Occipital lobe (tissue), 2 donors: ENCODE data around the gene ZNHIT1. TPM values are rescaled to one million over a fixed set of nuclear protein-coding genes. Genes with fewer than 3 reads are reported as not detected.
"Not testable (repeated sequence)": the region's sequence is repeated elsewhere in the genome, so short reads cannot be mapped to it uniquely, and the experiment has no call there.

Experiments
- DNase-seq: peaks from one replicate; lab custom pipeline; 2025; lab: John Stamatoyannopoulos, UW
- total RNA-seq: library from RNA; depleted of rRNA; stranded (reverse); fragments of >200 nt; gene quantifications from one replicate; pipeline ENCODE4 v1.2.3, GENCODE V29; 2014

Gene ZNHIT1
- total RNA-seq, 1 donor from 2014 or later, result 35.7 TPM

- no peak for DNase-seq
These were observed 31.0 kb upstream of the ZNHIT1 start for GRCh38 chr7:101186844-101187428.

GRCh38 chr7:101189109-101189508, 28.9 kb upstream of the ZNHIT1 start:
- DNase-seq, result no peak

- no peak for DNase-seq
These were observed 22.1 kb upstream of the ZNHIT1 start for GRCh38 chr7:101195884-101196283.

- no peak for DNase-seq
These were observed 20.0 kb upstream of the ZNHIT1 start for GRCh38 chr7:101197991-101198390.

- no peak for DNase-seq
These were observed 19.5 kb upstream of the ZNHIT1 start for GRCh38 chr7:101198476-101198875.

GRCh38 chr7:101199522-101199921, 18.4 kb upstream of the ZNHIT1 start:
- not testable (repeated sequence) for DNase-seq

GRCh38 chr7:101200504-101200861, 17.5 kb upstream of the ZNHIT1 start:
- DNase-seq, result no peak

GRCh38 chr7:101200862-101201599, 16.9 kb upstream of the ZNHIT1 start, which contains the start of gene MOGAT3:
TSS of gene MOGAT3 (minus strand) at chr7:101201036. CDS start at chr7:101200854, 182 bp downstream.
- no peak for DNase-seq

- no peak for DNase-seq
These were observed 16.0 kb upstream of the ZNHIT1 start for GRCh38 chr7:101201695-101202602.

GRCh38 chr7:101202603-101202918, 15.4 kb upstream of the ZNHIT1 start:
- no peak for DNase-seq

GRCh38 chr7:101203740-101204738, 13.9 kb upstream of the ZNHIT1 start:
- DNase-seq, result not testable (repeated sequence)

- no peak for DNase-seq
These were observed 11.9 kb upstream of the ZNHIT1 start for GRCh38 chr7:101205901-101206664.

- no peak for DNase-seq
These were observed 11.3 kb upstream of the ZNHIT1 start for GRCh38 chr7:101206665-101207042.

- DNase-seq, result no peak
These were observed 10.5 kb upstream of the ZNHIT1 start for GRCh38 chr7:101207459-101207858.

- no peak for DNase-seq
These were observed 9.2 kb upstream of the ZNHIT1 start for GRCh38 chr7:101208794-101209193.

- no peak for DNase-seq
These were observed 7.8 kb upstream of the ZNHIT1 start for GRCh38 chr7:101210143-101210542.

GRCh38 chr7:101211501-101211900, 6.5 kb upstream of the ZNHIT1 start:
- DNase-seq, result no peak

- DNase-seq, result no peak
These were observed 6.0 kb upstream of the ZNHIT1 start for GRCh38 chr7:101212014-101212413.

- DNase-seq, result no peak
These were observed 1.7 kb upstream of the ZNHIT1 start for GRCh38 chr7:101216001-101216859.
